ENCODE measurements around the gene ZNF530. TPM values are rescaled to one million over a fixed set of nuclear protein-coding genes. Genes with fewer than 3 reads are reported as not detected.

ZNF530 gene
- total RNA-seq, 2 experiments from 2014 or later, result 2.7 to 3.4 TPM

- H3K27me3 Mint-ChIP-seq, result peaks cover 13% of the 10 kb centered on the region
- Histone ChIP-seq H3K4me1 (ENCODE audit: insufficient read depth, low read length) (no peaks in the 10 kb centered on the region), H3K4me3 (ENCODE audit: low read length) (no peak overlapping the region), H3K36me3 (ENCODE audit: insufficient read depth, low read length) (no peaks in the 10 kb centered on the region), H3K27ac (ENCODE audit: low read depth in 1 of 2, low read length in 2 of 2) (no peak overlapping the region), H3K9me3 (ENCODE audit: control insufficient read depth in 1 of 2, insufficient read depth in 1 of 2, low read length in 2 of 2) (peaks cover 27 to 49% of the 10 kb centered on the region in 2 experiments), H3K27me3 (ENCODE audit: control insufficient read depth in 1 of 2, insufficient read depth in 2 of 2, low read length in 2 of 2) (no peaks in the 10 kb centered on the region)
- no peak overlapping the region for H3K4me3 Mint-ChIP-seq
- TF ChIP-seq, protein P1, sequence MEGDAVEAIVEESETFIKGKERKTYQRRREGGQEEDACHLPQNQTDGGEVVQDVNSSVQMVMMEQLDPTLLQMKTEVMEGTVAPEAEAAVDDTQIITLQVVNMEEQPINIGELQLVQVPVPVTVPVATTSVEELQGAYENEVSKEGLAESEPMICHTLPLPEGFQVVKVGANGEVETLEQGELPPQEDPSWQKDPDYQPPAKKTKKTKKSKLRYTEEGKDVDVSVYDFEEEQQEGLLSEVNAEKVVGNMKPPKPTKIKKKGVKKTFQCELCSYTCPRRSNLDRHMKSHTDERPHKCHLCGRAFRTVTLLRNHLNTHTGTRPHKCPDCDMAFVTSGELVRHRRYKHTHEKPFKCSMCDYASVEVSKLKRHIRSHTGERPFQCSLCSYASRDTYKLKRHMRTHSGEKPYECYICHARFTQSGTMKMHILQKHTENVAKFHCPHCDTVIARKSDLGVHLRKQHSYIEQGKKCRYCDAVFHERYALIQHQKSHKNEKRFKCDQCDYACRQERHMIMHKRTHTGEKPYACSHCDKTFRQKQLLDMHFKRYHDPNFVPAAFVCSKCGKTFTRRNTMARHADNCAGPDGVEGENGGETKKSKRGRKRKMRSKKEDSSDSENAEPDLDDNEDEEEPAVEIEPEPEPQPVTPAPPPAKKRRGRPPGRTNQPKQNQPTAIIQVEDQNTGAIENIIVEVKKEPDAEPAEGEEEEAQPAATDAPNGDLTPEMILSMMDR (IDR thresholded peaks at IDR 0.05), result no peak
- ChIA-PET CTCF (no interaction called here), POLR2A (interaction anchor here (0.9 kb wide), 1 partner anchor 16 kb away, joined by 3 read pairs; no protein-coding TSS in a partner anchor)
- H3K4me1 Mint-ChIP-seq (ENCODE audit: low read depth), result peaks cover 6% of the 10 kb centered on the region
- DNase-seq (no peak), ATAC-seq (ENCODE audit: poor library complexity) (no peak)
- peaks cover 66% of the 10 kb centered on the region for H3K36me3 Mint-ChIP-seq (ENCODE audit: low read depth)
- H3K9me3 Mint-ChIP-seq, result peaks cover 30% of the 10 kb centered on the region
- intact Hi-C loops (cut with DNase I, micrococcal nuclease), result no loop called here
- no peak overlapping the region for H3K27ac Mint-ChIP-seq
These were observed 48.8 kb downstream of the ZNF530 start for GRCh38 chr19:57648331-57649003.

DNA sequence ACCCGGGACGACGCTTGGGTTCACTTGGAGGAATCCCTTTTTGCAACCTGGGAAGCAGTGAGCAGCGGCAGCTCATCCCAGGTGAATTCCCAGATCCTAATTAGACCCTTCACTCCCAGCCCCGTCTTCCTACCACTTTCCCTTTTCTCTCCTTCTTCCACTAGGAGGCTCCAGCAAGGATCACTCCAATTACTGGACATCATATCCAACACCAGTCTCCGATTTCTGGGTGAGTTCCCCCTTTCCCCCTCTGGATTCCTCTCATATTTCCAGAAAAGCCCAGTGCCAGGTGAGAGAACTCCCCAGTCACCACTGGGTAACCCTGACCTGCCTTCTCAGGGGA is 51.9 kb downstream of the ZNF530 start:
- Histone ChIP-seq H3K27ac (ENCODE audit: low read depth in 1 of 2, low read length in 2 of 2) (no peak overlapping the region), H3K27me3 (ENCODE audit: control insufficient read depth in 1 of 2, insufficient read depth in 2 of 2, low read length in 2 of 2) (peaks cover 0 to 3% of the 10 kb centered on the region in 2 experiments), H3K9me3 (ENCODE audit: control insufficient read depth in 1 of 2, insufficient read depth in 1 of 2, low read length in 2 of 2) (peaks cover 28 to 36% of the 10 kb centered on the region in 2 experiments), H3K4me1 (ENCODE audit: insufficient read depth, low read length) (no peaks in the 10 kb centered on the region), H3K36me3 (ENCODE audit: insufficient read depth, low read length) (no peaks in the 10 kb centered on the region), H3K4me3 (ENCODE audit: low read length) (no peak overlapping the region)
- Mint-ChIP-seq H3K27ac (no peak overlapping the region), H3K4me3 (no peak overlapping the region), H3K36me3 (ENCODE audit: low read depth) (peaks cover 67% of the 10 kb centered on the region), H3K4me1 (ENCODE audit: low read depth) (peaks cover 6% of the 10 kb centered on the region), H3K27me3 (peaks cover 40% of the 10 kb centered on the region), H3K9me3 (peaks cover 44% of the 10 kb centered on the region)
- POLR2A ChIA-PET, result no interaction called here
- intact Hi-C loops (cut with DNase I, micrococcal nuclease), result no loop called here
- CTCF ChIA-PET, result no interaction called here
- DNase-seq, result no peak
- ATAC-seq (ENCODE audit: poor library complexity), result no peak
- TF ChIP-seq, protein P1 (IDR thresholded peaks at IDR 0.05), result no peak

- Mint-ChIP-seq H3K4me1 (ENCODE audit: low read depth) (peaks cover 6% of the 10 kb centered on the region), H3K27me3 (peaks cover 52% of the 10 kb centered on the region), H3K27ac (no peak overlapping the region), H3K36me3 (ENCODE audit: low read depth) (peaks cover 54% of the 10 kb centered on the region), H3K4me3 (no peak overlapping the region), H3K9me3 (peaks cover 36% of the 10 kb centered on the region)
- DNase-seq, result no peak
- H3K4me1 ChIP-seq (ENCODE audit: insufficient read depth, low read length), result no peaks in the 10 kb centered on the region
- ATAC-seq (ENCODE audit: poor library complexity), result no peak
- H3K27ac ChIP-seq (ENCODE audit: low read depth in 1 of 2, low read length in 2 of 2), result no peak overlapping the region
- intact Hi-C loops (cut with DNase I, micrococcal nuclease), result no loop called here
- H3K36me3 ChIP-seq (ENCODE audit: insufficient read depth, low read length), result no peaks in the 10 kb centered on the region
- CTCF ChIA-PET, result no interaction called here
- H3K27me3 ChIP-seq (ENCODE audit: control insufficient read depth in 1 of 2, insufficient read depth in 2 of 2, low read length in 2 of 2), result peaks cover 0 to 3% of the 10 kb centered on the region in 2 experiments
- no peak overlapping the region for H3K4me3 ChIP-seq (ENCODE audit: low read length)
- TF ChIP-seq, protein P1 (IDR thresholded peaks at IDR 0.05), result no peak
- POLR2A ChIA-PET, result no interaction called here
- peaks cover 18 to 35% of the 10 kb centered on the region in 2 experiments for H3K9me3 ChIP-seq (ENCODE audit: control insufficient read depth in 1 of 2, insufficient read depth in 1 of 2, low read length in 2 of 2)
These were observed 54.0 kb downstream of the ZNF530 start for GRCh38 chr19:57653689-57654088.
